Caco-2 (cell line): Measurements from ENCODE around the gene PPARA. TPM values are rescaled to one million over a fixed set of nuclear protein-coding genes. Genes with fewer than 3 reads are reported as not detected.

Source experiments
- BruUV-seq: library from RNA; stranded (reverse); fragments of 400-500 nt; replicated peaks from 2 replicates; lab custom pipeline; 2021; lab: Mats Ljungman, UMichigan
- CTCF ChIA-PET: fragments of 300-600 bp; sonication (Branson Sonifier 250); formaldehyde crosslinking; loops from one replicate; lab custom pipeline; 2022; ENCODE audit warnings: antibody characterized with exemption; lab: Charles Lee
- POLR2A ChIA-PET: fragments of 300-600 bp; sonication (Branson Sonifier 250); formaldehyde crosslinking; loops from one replicate; lab custom pipeline; 2022; ENCODE audit warnings: antibody characterized with exemption; lab: Charles Lee
- DNase-seq, 2 experiments: peaks; one replicate each; pipeline versions ENCODE4 v3.0.0 to v3.0.0-alpha.2; 2020 to 2022
- H3K27me3 ChIP-seq: replicated peaks from 2 replicates; pipeline ENCODE4 v1.6.0; 2011; ENCODE audit warnings: low read length; ENCODE audit not compliant: control insufficient read depth, insufficient read depth
- H3K36me3 ChIP-seq: 2 replicates; pipeline ENCODE4 v1.5.1; 2011; ENCODE audit warnings: low read length; ENCODE audit not compliant: control insufficient read depth, insufficient read depth
- H3K4me1 ChIP-seq: fragments of 250-450 bp; sonication (Bioruptor Pico); 2 replicates; pipeline ENCODE4 v1.5.1; 2020; ENCODE audit warnings: mild to moderate bottlenecking
- H3K4me3 ChIP-seq: 2 replicates; pipeline ENCODE4 v1.5.1; 2011; ENCODE audit warnings: low read depth, mild to moderate bottlenecking, control low read depth, low read length
- H3K9me3 ChIP-seq: fragments of 250-450 bp; sonication (Bioruptor Pico); 2 replicates; pipeline ENCODE4 v1.5.1; 2020; ENCODE audit warnings: mild to moderate bottlenecking, moderate library complexity
- H3K27ac Mint-ChIP-seq: one replicate; pipeline ENCODE4 v1.8.0; 2022; ENCODE audit warnings: mixed read lengths; ENCODE audit not compliant: unreplicated experiment
- H3K27me3 Mint-ChIP-seq: one replicate; pipeline ENCODE4 v1.8.0; 2022; ENCODE audit warnings: mixed read lengths; ENCODE audit not compliant: insufficient read depth, unreplicated experiment
- H3K36me3 Mint-ChIP-seq: one replicate; pipeline ENCODE4 v1.8.0; 2022; ENCODE audit warnings: mild to moderate bottlenecking, mixed read lengths; ENCODE audit not compliant: insufficient read depth, unreplicated experiment
- H3K4me1 Mint-ChIP-seq: one replicate; pipeline ENCODE4 v1.8.0; 2022; ENCODE audit warnings: low read depth, mixed read lengths; ENCODE audit not compliant: unreplicated experiment
- H3K4me3 Mint-ChIP-seq: one replicate; pipeline ENCODE4 v1.8.0; 2022; ENCODE audit warnings: mild to moderate bottlenecking, moderate library complexity, mixed read lengths; ENCODE audit not compliant: unreplicated experiment
- H3K9me3 Mint-ChIP-seq: one replicate; pipeline ENCODE4 v1.8.0; 2022; ENCODE audit warnings: mixed read lengths; ENCODE audit not compliant: unreplicated experiment
- intact Hi-C: fragments of 100-400 bp; cut with micrococcal nuclease; formaldehyde crosslinking; loops from one replicate; pipeline ENCODE4 v1.10.0; 2022; ENCODE audit not compliant: unreplicated experiment
- total RNA-seq: library from RNA; stranded (reverse); gene quantifications from 2 replicates; pipeline ENCODE4 v1.2.3, GENCODE V29; 2022
- TF ChIP-seq, protein P1 (sequence below), 2 experiments: fragments of 200-600 bp in 1 of 2; IDR thresholded peaks; 1 replicate in 1 of 2; 2 replicates in 1 of 2; pipeline versions ENCODE4 v1.5.1 to v1.8.0; 2011 to 2022; ENCODE audit warnings: antibody characterized with exemption in 1 of 2, control low read depth in 1 of 2, inconsistent platforms in 1 of 2, low read depth in 1 of 2, low read length in 1 of 2, mild to moderate bottlenecking in 1 of 2, moderate library complexity in 1 of 2; ENCODE audit not compliant: insufficient read depth in 1 of 2, severe bottlenecking in 1 of 2, unreplicated experiment in 1 of 2

PPARA gene
- total RNA-seq, 1 experiment from 2014 or later: 13.4 TPM

DNA sequence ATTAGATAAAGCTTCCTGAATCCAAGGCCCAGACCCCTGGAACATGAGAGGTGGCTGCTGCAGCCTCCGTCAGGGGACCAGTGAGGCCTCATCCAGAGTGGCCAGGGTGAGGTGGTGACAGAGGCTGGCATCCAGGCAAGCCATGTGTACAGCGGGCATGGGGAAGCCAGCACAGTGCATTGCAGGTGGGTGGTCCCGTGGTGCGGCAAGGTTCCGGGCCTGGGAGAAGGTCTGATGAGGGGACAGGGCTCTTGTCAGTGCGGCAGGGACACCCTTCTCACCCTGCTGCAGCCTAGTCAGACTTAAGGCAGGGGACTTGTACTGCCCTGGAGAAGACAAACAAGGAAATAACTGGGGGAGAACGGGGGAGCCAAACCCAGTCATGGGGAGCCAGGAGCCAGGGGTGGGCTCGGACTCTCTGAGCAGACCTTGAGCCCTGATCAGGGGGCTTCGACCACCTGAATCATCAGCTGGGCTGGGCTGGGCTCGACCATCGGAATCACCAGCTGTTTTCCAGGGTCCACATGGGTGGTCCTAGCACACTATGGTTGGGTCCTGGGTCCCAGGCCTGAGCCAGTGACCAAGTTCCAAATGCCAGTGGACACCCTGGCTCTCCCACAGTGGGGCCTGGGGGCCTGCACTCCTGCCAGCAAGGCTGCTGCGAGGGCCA lies 122.6 kb downstream of the PPARA start:
- Mint-ChIP-seq H3K4me1 (peaks cover 5% of the 10 kb centered on the region), H3K4me3 (no peak overlapping the region), H3K36me3 (peaks cover 51% of the 10 kb centered on the region), H3K27me3 (no peaks in the 10 kb centered on the region), H3K9me3 (no peaks in the 10 kb centered on the region), H3K27ac (no peak overlapping the region)
- ChIA-PET CTCF (no interaction called here), POLR2A (no interaction called here)
- TF ChIP-seq, protein P1, sequence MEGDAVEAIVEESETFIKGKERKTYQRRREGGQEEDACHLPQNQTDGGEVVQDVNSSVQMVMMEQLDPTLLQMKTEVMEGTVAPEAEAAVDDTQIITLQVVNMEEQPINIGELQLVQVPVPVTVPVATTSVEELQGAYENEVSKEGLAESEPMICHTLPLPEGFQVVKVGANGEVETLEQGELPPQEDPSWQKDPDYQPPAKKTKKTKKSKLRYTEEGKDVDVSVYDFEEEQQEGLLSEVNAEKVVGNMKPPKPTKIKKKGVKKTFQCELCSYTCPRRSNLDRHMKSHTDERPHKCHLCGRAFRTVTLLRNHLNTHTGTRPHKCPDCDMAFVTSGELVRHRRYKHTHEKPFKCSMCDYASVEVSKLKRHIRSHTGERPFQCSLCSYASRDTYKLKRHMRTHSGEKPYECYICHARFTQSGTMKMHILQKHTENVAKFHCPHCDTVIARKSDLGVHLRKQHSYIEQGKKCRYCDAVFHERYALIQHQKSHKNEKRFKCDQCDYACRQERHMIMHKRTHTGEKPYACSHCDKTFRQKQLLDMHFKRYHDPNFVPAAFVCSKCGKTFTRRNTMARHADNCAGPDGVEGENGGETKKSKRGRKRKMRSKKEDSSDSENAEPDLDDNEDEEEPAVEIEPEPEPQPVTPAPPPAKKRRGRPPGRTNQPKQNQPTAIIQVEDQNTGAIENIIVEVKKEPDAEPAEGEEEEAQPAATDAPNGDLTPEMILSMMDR (IDR thresholded peaks at IDR 0.05; ENCODE audit: insufficient read depth in 1 of 2, low read depth in 1 of 2, low read length in 1 of 2, severe bottlenecking in 1 of 2, unreplicated experiment in 1 of 2): no peak
- DNase-seq: no peak
- Histone ChIP-seq H3K36me3 (peaks cover 6% of the 10 kb centered on the region), H3K4me1 (peaks cover 6% of the 10 kb centered on the region; the same call in 1 of the 2 replicates), H3K9me3 (no peaks in the 10 kb centered on the region), H3K27me3 (no peaks in the 10 kb centered on the region), H3K4me3 (no peak overlapping the region)
- BruUV-seq: no TSS peak
- intact Hi-C loops: no loop called here

GRCh38 chr22:46273432-46274148 lies 123.3 kb downstream of the PPARA start:
- no peaks in the 10 kb centered on the region for H3K9me3 Mint-ChIP-seq
- no peak overlapping the region for H3K27ac Mint-ChIP-seq
- no peak overlapping the region for H3K4me3 Mint-ChIP-seq
- Histone ChIP-seq H3K9me3 (no peaks in the 10 kb centered on the region), H3K4me1 (peaks cover 6% of the 10 kb centered on the region; the same call in 1 of the 2 replicates), H3K36me3 (peaks cover 6% of the 10 kb centered on the region), H3K4me3 (no peak overlapping the region), H3K27me3 (no peaks in the 10 kb centered on the region)
- ChIA-PET POLR2A (no interaction called here), CTCF (no interaction called here)
- H3K4me1 Mint-ChIP-seq: peaks cover 5% of the 10 kb centered on the region
- H3K36me3 Mint-ChIP-seq: peaks cover 47% of the 10 kb centered on the region
- H3K27me3 Mint-ChIP-seq: no peaks in the 10 kb centered on the region
- no TSS peak for BruUV-seq
- TF ChIP-seq, protein P1 (IDR thresholded peaks at IDR 0.05; ENCODE audit: insufficient read depth in 1 of 2, low read depth in 1 of 2, low read length in 1 of 2, severe bottlenecking in 1 of 2, unreplicated experiment in 1 of 2): no peak
- intact Hi-C loops: no loop called here
- no peak for DNase-seq

DNA sequence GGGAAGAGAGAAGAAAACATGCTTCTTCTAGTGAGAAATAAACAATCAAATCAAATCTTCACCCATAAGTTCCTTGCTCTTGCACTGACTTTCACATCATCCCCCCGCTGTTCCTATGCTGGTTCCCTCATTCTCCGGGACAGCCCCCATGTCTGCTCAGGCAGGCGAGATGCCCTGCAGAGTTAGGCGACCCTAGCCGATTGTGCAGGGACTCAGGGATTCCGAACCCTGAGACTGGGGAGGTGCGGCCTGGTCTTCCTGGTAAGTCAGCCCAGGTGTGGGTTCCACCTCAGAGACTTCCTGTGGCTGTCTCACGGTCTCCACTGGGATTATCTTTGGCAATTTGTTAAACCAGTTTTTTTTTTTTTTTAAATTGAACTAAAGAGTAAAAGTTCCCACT lies 124.1 kb downstream of the PPARA start:
- ChIA-PET CTCF (no interaction called here), POLR2A (no interaction called here)
- Mint-ChIP-seq H3K27me3 (no peaks in the 10 kb centered on the region), H3K4me3 (no peak overlapping the region), H3K9me3 (no peaks in the 10 kb centered on the region), H3K4me1 (peaks cover 5% of the 10 kb centered on the region), H3K36me3 (peaks cover 47% of the 10 kb centered on the region), H3K27ac (no peak overlapping the region)
- Histone ChIP-seq H3K36me3 (peaks cover 8% of the 10 kb centered on the region), H3K9me3 (no peaks in the 10 kb centered on the region), H3K4me1 (no peaks in the 10 kb centered on the region), H3K4me3 (no peak overlapping the region), H3K27me3 (no peaks in the 10 kb centered on the region)
- TF ChIP-seq, protein P1 (IDR thresholded peaks at IDR 0.05; ENCODE audit: insufficient read depth in 1 of 2, low read depth in 1 of 2, low read length in 1 of 2, severe bottlenecking in 1 of 2, unreplicated experiment in 1 of 2): no peak
- intact Hi-C loops: no loop called here
- no TSS peak for BruUV-seq
- no peak for DNase-seq
